ENCODE measurements around the gene HLA-G. TPM values are rescaled to one million over a fixed set of nuclear protein-coding genes. Genes with fewer than 3 reads are reported as not detected.

HLA-G gene
- total and polyA plus RNA-seq, 9 of the 15 experiments (the other 6 are each of a cell fraction or from before 2014, with no cell fraction given), result 0.13 TPM; not detected in 8

- Histone ChIP-seq H3K79me2 (ENCODE audit: control insufficient read depth, insufficient read depth, low read length) (no peaks in the 10 kb centered on the region), H3K36me3 (ENCODE audit: control insufficient read depth, insufficient read depth, low read length) (no peaks in the 10 kb centered on the region), H3K27ac (ENCODE audit: extremely low read depth, low read depth, low read length) (no peak overlapping the region), H4K20me1 (replicated peaks; ENCODE audit: control insufficient read depth, insufficient read depth, low read length) (no peaks in the 10 kb centered on the region), H2AFZ (ENCODE audit: low read depth, low read length) (no peak overlapping the region), H3K27me3 (ENCODE audit: control insufficient read depth in 2 of 2, insufficient read depth in 2 of 2, low read length in 2 of 2) (peaks cover 7 to 31% of the 10 kb centered on the region in 2 experiments), H3K9me1 (ENCODE audit: control insufficient read depth, insufficient read depth, low read length) (no peaks in the 10 kb centered on the region), H3K9ac (ENCODE audit: insufficient read depth in 1 of 2, low read depth in 2 of 2, low read length in 2 of 2) (no peak overlapping the region), H3K4me3 (no peak overlapping the region), H3K4me2 (ENCODE audit: insufficient read depth, low read length) (no peak overlapping the region), H3K9me3 (replicated peaks; ENCODE audit: control insufficient read depth, insufficient read depth, low read depth, low read length) (no peaks in the 10 kb centered on the region), H3K4me1 (replicated peaks in 1 of 2; ENCODE audit: control insufficient read depth in 2 of 2, insufficient read depth in 2 of 2, low read length in 2 of 2) (peaks cover 0 to 11% of the 10 kb centered on the region in 2 experiments; a peak in 1 of 5 replicates)
- no TSS peak for BruUV-seq (replicated peaks)
- FAIRE-seq (no peak), DNase-seq (ENCODE audit: extremely low read depth in 1 of 4, low spot score in 3 of 4) (no peak), ATAC-seq (no peak)
- ChIA-PET POLR2A (no interaction called here), CTCF (ENCODE audit: low intra/inter-chr PET ratio) (no interaction called here)
- intact Hi-C loops (cut with micrococcal nuclease), result loop anchor here (5.0 kb wide), 1 partner anchor 78 kb away; no protein-coding TSS in a partner anchor
- 0% methylated on average over 2 of the region's 2 CpGs for WGBS (ENCODE audit: insufficient coverage, low coverage, missing lambda C conversion rate)
- in situ Hi-C loops (cut with MboI), result loop anchor here (25.0 kb wide), 1 partner anchor 93 kb away; no protein-coding TSS in a partner anchor
- TF ChIP-seq ZNF778 (CRISPR knock-in tag; IDR thresholded peaks at IDR 0.05) (no peak), ADNP (tag; IDR thresholded peaks at IDR 0.05) (no peak), MGA (IDR thresholded peaks at IDR 0.05) (no peak), ZNF274 (IDR thresholded peaks at IDR 0.05; ENCODE audit: borderline replicate concordance, low read depth, low read length) (no peak), ELF1 (tag; IDR thresholded peaks at IDR 0.05) (no peak), ZNF77 (CRISPR knock-in tag; IDR thresholded peaks at IDR 0.05) (no peak), ETV5 (CRISPR knock-in tag; IDR thresholded peaks at IDR 0.05; ENCODE audit: low read depth) (no peak), PURB (CRISPR knock-in tag; IDR thresholded peaks at IDR 0.05; ENCODE audit: low read depth) (no peak), MYBL2 (IDR thresholded peaks at IDR 0.05; ENCODE audit: low read depth) (no peak), MYBL2 (CRISPR knock-in tag; IDR thresholded peaks at IDR 0.05; ENCODE audit: borderline replicate concordance) (no peak), ZFX (CRISPR knock-in tag; IDR thresholded peaks at IDR 0.05) (no peak), TOE1 (IDR thresholded peaks at IDR 0.05; ENCODE audit: borderline replicate concordance) (no peak), TOE1 (CRISPR knock-in tag; IDR thresholded peaks at IDR 0.05; ENCODE audit: borderline replicate concordance, low read depth) (no peak)
Observed at GRCh38 chr6:29830409-29830808, 2.8 kb downstream of the HLA-G start.
